Measurements from ENCODE around the gene ARL4A. TPM values are rescaled to one million over a fixed set of nuclear protein-coding genes. Genes with fewer than 3 reads are reported as not detected.

ARL4A gene
- total and polyA plus RNA-seq, 4 experiments from 2014 or later: 11.6 to 101 (median 35.5) TPM

Other genes with a start within 250 kb of the ARL4A start
- under 1 TPM; 0.20 to 0.25 TPM for gene SCIN, start 116.9 kb upstream of the ARL4A start, total RNA-seq
- under 1 TPM in 1 of 2 donors, not detected in 1; 0.07 TPM for gene SCIN, start 116.9 kb upstream of the ARL4A start, polyA plus RNA-seq

Data from CD4-positive, alpha-beta memory T cell (primary cell).